ENCODE results near the gene ACAD10. TPM values are rescaled to one million over a fixed set of nuclear protein-coding genes. Genes with fewer than 3 reads are reported as not detected.

ACAD10 gene
- total and polyA plus RNA-seq, 2 donors = 9.7 to 22.4 TPM

DNA sequence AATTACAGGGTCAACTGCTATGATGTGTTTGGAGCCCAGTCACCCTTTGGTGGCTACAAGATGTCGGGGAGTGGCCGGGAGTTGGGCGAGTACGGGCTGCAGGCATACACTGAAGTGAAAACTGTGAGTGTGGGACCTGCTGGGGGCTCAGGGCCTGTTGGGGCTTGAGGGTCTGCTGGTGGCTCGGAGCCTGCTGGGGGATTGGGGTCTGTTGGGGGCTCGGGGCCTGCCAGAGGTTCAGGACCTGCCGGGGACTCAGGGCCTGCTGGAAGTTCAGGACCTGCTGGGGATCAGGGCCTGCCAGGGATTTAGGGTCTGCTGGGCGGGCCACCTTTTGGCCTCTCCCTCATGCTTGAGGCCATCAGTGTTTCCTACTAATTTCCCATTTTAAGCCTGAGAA lies 118.0 kb downstream of the ACAD10 start:
- DNase-seq (ENCODE audit: low read depth in 6 of 9, low spot score in 9 of 9) = no peak
- Histone ChIP-seq H3K27ac (ENCODE audit: low read depth in 1 of 2, low read length in 1 of 2) (no peak overlapping the region), H3K9me3 (ENCODE audit: control insufficient read depth in 2 of 2, insufficient read depth in 1 of 2, low read length in 1 of 2) (no peaks in the 10 kb centered on the region), H3K4me3 (ENCODE audit: low read length in 2 of 2) (no peak overlapping the region), H3K4me1 (ENCODE audit: control insufficient read depth in 2 of 2, insufficient read depth in 2 of 2, low read length in 2 of 2) (no peaks in the 10 kb centered on the region), H3K36me3 (ENCODE audit: control insufficient read depth in 2 of 2, insufficient read depth in 2 of 2, low read length in 1 of 2) (peaks cover 3 to 4% of the 10 kb centered on the region in 2 donors), H3K27me3 (ENCODE audit: control insufficient read depth in 2 of 2, insufficient read depth in 1 of 2, low read length in 1 of 2) (no peaks in the 10 kb centered on the region)
- WGBS = 98% methylated on average over 8 of the region's 8 CpGs

DNA sequence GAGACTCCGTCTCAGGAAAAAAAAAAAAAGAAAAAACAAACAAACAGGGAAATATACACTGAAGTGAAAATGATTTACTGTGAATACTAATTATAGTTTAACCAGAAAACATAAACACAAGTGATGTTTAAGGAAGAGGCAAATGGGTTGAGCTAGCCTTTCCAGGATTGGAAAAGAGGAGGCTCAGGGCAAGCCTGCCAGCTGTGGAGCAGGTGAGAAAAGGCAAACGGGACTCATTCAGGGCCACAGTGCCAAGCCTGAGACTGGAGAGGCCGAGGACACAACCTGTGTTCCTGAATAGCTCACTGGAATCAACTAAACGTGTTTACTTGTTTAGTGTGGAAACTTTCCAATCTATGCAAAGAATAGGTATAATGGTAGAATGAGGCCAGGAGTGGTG lies 120.5 kb downstream of the ACAD10 start:
- WGBS = 96% methylated on average over 4 of the region's 4 CpGs
- Histone ChIP-seq H3K4me3 (ENCODE audit: low read length in 2 of 2) (no peak overlapping the region), H3K27me3 (ENCODE audit: control insufficient read depth in 2 of 2, insufficient read depth in 1 of 2, low read length in 1 of 2) (no peaks in the 10 kb centered on the region), H3K27ac (ENCODE audit: low read depth in 1 of 2, low read length in 1 of 2) (no peak overlapping the region), H3K9me3 (ENCODE audit: control insufficient read depth in 2 of 2, insufficient read depth in 1 of 2, low read length in 1 of 2) (no peaks in the 10 kb centered on the region), H3K4me1 (ENCODE audit: control insufficient read depth in 2 of 2, insufficient read depth in 2 of 2, low read length in 2 of 2) (no peaks in the 10 kb centered on the region), H3K36me3 (ENCODE audit: control insufficient read depth in 2 of 2, insufficient read depth in 2 of 2, low read length in 1 of 2) (no peaks in the 10 kb centered on the region)
- no peak for DNase-seq (ENCODE audit: low read depth in 6 of 9, low spot score in 9 of 9)

Other genes with a start within 250 kb of the ACAD10 start
- gene ATXN2, start 86.7 kb upstream of the ACAD10 start, total RNA-seq = 11.8 TPM
- gene ATXN2, start 86.7 kb upstream of the ACAD10 start, polyA plus RNA-seq = 19.7 TPM
- gene BRAP, start 97 bp upstream of the ACAD10 start, total RNA-seq = 18.2 TPM
- gene BRAP, start 97 bp upstream of the ACAD10 start, polyA plus RNA-seq = 11.3 TPM
- gene ALDH2, start 80.9 kb downstream of the ACAD10 start, total RNA-seq = 33.3 TPM
- 43.9 TPM for gene ALDH2, start 80.9 kb downstream of the ACAD10 start, polyA plus RNA-seq
- gene MAPKAPK5, start 156.2 kb downstream of the ACAD10 start, total RNA-seq = 38.2 TPM
- gene MAPKAPK5, start 156.2 kb downstream of the ACAD10 start, polyA plus RNA-seq = 18.3 TPM

Data from thymus (tissue), 11 donors.